Neutrophil (primary cell): ENCODE measurements around the gene MBD3L2.
A peak's percentile ranks its signal among the peaks of the same experiment; 100 is the strongest.

Source experiments
- H3K27ac ChIP-seq: fragments of 200-600 bp; sonication (generic); 2 replicates; pipeline ENCODE4 v1.5.1; 2016; ENCODE audit warnings: mild to moderate bottlenecking, moderate library complexity
- H3K27me3 ChIP-seq: fragments of 200-600 bp; sonication (generic); 2 replicates; pipeline ENCODE4 v1.6.0; 2016; ENCODE audit warnings: mild to moderate bottlenecking
- H3K36me3 ChIP-seq: fragments of 200-600 bp; sonication (generic); 2 replicates; pipeline ENCODE4 v1.5.1; 2017
- H3K4me1 ChIP-seq, 2 experiments: fragments of 200-600 bp in 1 of 2; sonication (generic) in 1 of 2; 1 replicate in 1 of 2; 2 replicates in 1 of 2; pipeline versions ENCODE4 v1.5.1 to v1.6.1; 2013 to 2016; ENCODE audit warnings: low read depth in 1 of 2, low read length in 1 of 2, mild to moderate bottlenecking in 1 of 2, moderate library complexity in 1 of 2; ENCODE audit not compliant: control insufficient read depth in 1 of 2, insufficient read depth in 1 of 2
- H3K4me3 ChIP-seq, 2 experiments: fragments of 200-600 bp in 1 of 2; sonication (generic) in 1 of 2; 1 replicate in 1 of 2; 2 replicates in 1 of 2; pipeline ENCODE4 v1.5.1; 2013 to 2016; ENCODE audit warnings: low read depth in 1 of 2, low read length in 1 of 2, mild to moderate bottlenecking in 1 of 2, moderate library complexity in 1 of 2
- H3K9me3 ChIP-seq: fragments of 200-600 bp; sonication (generic); 2 replicates; pipeline ENCODE4 v1.5.1; 2016
- CTCF ChIP-seq: fragments of 200-600 bp; sonication (generic); IDR thresholded peaks from 2 replicates; pipeline ENCODE4 v1.5.1; 2016; ENCODE audit warnings: antibody characterized with exemption

MBD3L2 gene

GRCh38 chr19:7098096-7098495 is 49.0 kb downstream of the MBD3L2 start:
- H3K36me3 ChIP-seq: no peaks in the 10 kb centered on the region
- H3K4me3 ChIP-seq: no peak overlapping the region
- H3K9me3 ChIP-seq: peaks cover 9% of the 10 kb centered on the region
- H3K27ac ChIP-seq: peak overlapping the region; percentile 82
- TF ChIP-seq CTCF: no peak
- H3K27me3 ChIP-seq: no peaks in the 10 kb centered on the region
- peaks cover 6 to 7% of the 10 kb centered on the region in 2 experiments for H3K4me1 ChIP-seq

GRCh38 chr19:7098701-7099596 is 49.8 kb downstream of the MBD3L2 start:
- H3K9me3 ChIP-seq: peaks cover 9% of the 10 kb centered on the region
- H3K4me1 ChIP-seq: peaks cover 6 to 7% of the 10 kb centered on the region in 2 experiments
- H3K27ac ChIP-seq: peak overlapping the region; percentile 82
- TF ChIP-seq CTCF: peak; percentile 41
- peak overlapping the region; percentile 77 to 89 for H3K4me3 ChIP-seq
- no peaks in the 10 kb centered on the region for H3K27me3 ChIP-seq
- H3K36me3 ChIP-seq: no peaks in the 10 kb centered on the region

GRCh38 chr19:7099597-7099921 is 50.4 kb downstream of the MBD3L2 start:
- Histone ChIP-seq H3K27ac (peak overlapping the region; percentile 82), H3K4me3 (peak overlapping the region; percentile 77 to 89), H3K9me3 (peaks cover 7% of the 10 kb centered on the region), H3K36me3 (no peaks in the 10 kb centered on the region), H3K4me1 (peaks cover 6 to 7% of the 10 kb centered on the region in 2 experiments), H3K27me3 (no peaks in the 10 kb centered on the region)
- no peak for TF ChIP-seq CTCF
